Neuron (in vitro differentiated cells): ENCODE results near the gene COX7A2.

Experiments
- H2AFZ ChIP-seq: one replicate; pipeline ENCODE4 v1.6.1; 2013; ENCODE audit warnings: low read depth, mild to moderate bottlenecking, inconsistent platforms, low read length, moderate library complexity
- H3K27me3 ChIP-seq: one replicate; pipeline ENCODE4 v1.6.1; 2013; ENCODE audit warnings: low read length; ENCODE audit not compliant: insufficient read depth
- H3K36me3 ChIP-seq: one replicate; pipeline ENCODE4 v1.6.1; 2013; ENCODE audit warnings: low read length; ENCODE audit not compliant: insufficient read depth
- H3K4me1 ChIP-seq: one replicate; pipeline ENCODE4 v1.6.1; 2013; ENCODE audit warnings: low read length; ENCODE audit not compliant: insufficient read depth
- H3K4me3 ChIP-seq: 2 replicates; pipeline ENCODE4 v1.5.1; 2013; ENCODE audit warnings: mild to moderate bottlenecking, low read length, moderate library complexity
- H3K9me3 ChIP-seq: one replicate; pipeline ENCODE4 v1.6.1; 2013; ENCODE audit warnings: low read length

COX7A2 gene

GRCh38 chr6:75188221-75188925, 55.2 kb downstream of the COX7A2 start:
- Histone ChIP-seq H3K27me3 (no peaks in the 10 kb centered on the region), H3K4me3 (no peak overlapping the region), H3K4me1 (no peaks in the 10 kb centered on the region), H2AFZ (no peak overlapping the region), H3K36me3 (no peaks in the 10 kb centered on the region), H3K9me3 (no peaks in the 10 kb centered on the region)
